GM18507 (cell line): ENCODE data around the gene CTDP1.

ENCODE experiments used
- DNase-seq: peaks from one replicate; pipeline ENCODE4 v3.0.0; 2011; ENCODE audit warnings: low read depth; ENCODE audit not compliant: insufficient read length; ENCODE audit errors: extremely low spot score
- FAIRE-seq: peaks from 2 replicates; lab custom pipeline; 2011; peaks lifted over from hg19 to GRCh38; lab: Jason Lieb, UNC

Gene CTDP1

DNA sequence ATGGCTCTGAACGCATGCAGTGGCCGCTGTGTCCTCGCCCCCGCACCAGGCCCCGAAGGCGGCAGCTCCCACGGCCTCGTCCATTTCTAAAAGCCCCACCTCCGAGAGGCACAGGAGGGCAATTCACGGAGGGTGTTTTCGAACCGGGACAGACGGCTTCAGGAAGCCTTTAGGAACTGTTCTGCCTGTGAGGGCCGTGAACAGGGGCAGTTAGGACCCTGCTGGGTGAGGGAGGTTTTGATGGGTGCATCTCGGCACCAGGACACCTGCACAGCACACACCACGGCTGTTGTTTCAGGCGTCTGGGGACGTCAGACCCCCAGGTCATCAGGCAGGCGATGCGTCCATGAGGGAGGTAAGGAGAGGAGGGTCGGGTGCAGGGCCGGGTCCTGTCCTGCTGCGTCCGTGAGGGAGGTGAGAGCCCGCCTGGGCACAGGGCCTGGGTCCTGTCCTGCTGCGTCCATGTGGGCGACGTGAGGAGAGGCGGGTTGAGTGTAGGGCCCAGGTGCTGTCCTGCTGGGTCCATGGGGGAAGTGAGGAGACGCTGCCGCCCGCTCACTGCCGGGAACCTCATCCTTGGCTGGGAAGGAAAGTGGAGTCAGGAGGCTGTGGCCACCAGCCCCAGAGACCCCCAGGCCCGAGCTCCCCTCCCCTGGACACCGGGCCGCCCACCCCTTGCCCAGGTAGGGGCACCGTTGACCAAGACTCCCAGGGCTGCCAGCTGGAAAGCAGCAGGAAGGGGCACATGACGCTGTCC lies 92.7 kb downstream of the CTDP1 start:
- FAIRE-seq = no peak

DNA sequence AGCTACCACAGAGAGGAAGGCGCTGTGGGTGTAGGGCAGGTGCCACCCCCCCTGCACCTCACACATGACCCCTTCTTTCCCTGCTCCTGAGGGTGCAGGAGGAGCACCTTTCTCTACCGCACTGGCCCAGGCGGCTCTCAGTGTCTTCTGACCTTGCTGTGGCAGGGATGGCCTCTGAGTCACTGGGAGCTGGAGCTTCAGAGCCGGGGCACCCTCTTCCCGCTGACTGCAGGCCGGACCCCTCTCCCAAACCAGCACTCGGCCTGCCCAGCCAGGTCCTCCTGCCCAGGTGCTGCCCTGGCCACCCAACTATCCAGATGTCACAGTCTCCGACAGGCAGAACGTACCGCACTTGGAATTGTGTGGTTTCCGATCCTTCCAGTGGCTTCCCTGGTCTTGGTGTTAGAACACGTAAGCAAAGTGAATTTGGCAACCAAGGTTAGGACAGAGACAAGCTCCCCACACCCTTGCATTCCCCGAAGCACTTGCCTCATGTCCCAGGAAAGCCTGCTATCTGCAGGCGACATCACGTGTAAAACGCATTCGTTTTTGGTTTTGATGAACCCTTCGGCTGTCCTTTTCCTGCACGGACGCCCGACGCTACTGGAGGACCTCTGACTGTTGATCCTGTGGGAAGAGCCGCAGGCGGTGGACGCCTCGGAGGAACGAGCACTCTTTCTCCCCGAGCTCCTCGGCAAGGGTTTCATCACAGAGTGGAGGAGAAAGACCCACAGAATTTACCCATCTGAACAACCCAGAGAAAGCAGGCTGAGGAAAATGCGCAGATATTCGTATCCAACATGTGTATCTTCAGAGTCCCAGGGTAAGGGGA lies 93.5 kb downstream of the CTDP1 start:
- FAIRE-seq (no peak), DNase-seq (no peak)

More for the DNA sequence above, 92.7 kb downstream of the CTDP1 start:
- no peak for DNase-seq

DNA sequence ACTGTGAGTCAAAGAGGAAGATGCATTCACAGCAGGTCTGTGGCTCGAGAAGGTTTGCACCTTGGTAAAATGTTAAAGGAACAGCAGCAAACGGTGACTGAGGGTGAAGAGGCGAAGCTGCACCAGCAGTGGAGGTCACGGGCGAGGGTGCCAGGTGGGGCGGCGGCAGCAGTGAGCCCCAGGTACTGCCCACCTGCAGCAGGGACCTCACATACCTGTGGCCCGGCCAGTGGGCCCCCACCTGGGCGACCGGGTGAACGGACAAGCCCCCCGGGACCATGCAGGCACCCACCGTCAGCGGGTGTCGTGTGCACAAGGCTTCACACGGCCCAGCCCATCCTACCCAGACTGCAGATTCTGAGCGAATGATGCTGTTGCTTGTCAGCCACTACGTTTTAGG lies 94.5 kb downstream of the CTDP1 start:
- DNase-seq (no peak), FAIRE-seq (no peak)

GRCh38 chr18:79775441-79776221 lies 96.0 kb downstream of the CTDP1 start:
- DNase-seq (no peak), FAIRE-seq (no peak)

GRCh38 chr18:79776674-79777073 lies 97.1 kb downstream of the CTDP1 start:
- no peak for DNase-seq
- no peak for FAIRE-seq

DNA sequence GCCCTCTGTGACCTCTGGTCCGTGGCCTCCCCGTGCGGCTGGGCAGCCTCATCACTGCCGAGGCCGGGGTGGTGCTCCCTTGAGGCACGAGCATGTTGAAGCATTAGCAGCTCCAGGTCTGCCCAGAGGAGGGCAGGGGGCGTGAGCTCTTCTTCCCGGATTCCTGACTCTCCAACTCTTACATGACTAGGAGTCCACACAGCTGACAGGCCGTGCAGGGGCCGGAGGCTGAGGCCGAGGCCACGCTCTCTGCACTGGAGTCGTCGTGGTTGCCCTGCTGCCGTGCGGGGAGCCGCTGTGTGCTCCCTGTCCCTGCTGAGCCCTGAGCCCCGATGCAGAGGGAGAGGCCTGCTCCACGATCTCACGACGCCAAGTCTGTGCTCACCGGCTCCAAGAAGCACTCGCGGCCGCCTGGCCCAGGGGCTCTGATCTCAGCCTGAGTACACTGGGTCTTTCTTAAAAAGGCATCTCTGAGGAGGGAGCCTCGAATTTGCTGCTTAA lies 98.7 kb downstream of the CTDP1 start:
- DNase-seq (no peak), FAIRE-seq (no peak)

GRCh38 chr18:79779021-79779699 lies 99.6 kb downstream of the CTDP1 start:
- DNase-seq (no peak), FAIRE-seq (no peak)

- no peak for DNase-seq
These were observed 100.1 kb downstream of the CTDP1 start for GRCh38 chr18:79779700-79780190.

DNA sequence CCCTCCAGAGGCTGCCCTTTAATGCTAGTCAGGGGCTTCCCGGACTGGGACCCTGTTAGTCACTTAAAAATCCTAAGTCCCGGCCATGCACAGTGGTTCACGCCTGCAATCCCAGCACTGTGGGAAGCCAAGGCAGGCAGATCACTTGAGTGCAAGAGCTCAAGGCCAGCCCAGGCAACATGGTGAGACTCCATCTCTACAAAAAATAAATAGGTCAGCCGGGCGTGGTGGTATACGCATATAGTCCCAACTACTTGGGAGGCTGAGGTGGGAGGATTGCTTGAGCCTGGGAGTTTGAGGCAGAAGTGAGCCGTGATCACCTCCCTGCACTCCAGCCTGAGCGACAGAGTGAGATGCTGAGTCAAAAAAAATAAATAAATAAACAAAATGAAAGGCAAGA lies 100.9 kb downstream of the CTDP1 start:
- DNase-seq = no peak
- no peak for FAIRE-seq

More at GRCh38 chr18:79779700-79780190, 100.1 kb downstream of the CTDP1 start:
- no peak for FAIRE-seq

DNA sequence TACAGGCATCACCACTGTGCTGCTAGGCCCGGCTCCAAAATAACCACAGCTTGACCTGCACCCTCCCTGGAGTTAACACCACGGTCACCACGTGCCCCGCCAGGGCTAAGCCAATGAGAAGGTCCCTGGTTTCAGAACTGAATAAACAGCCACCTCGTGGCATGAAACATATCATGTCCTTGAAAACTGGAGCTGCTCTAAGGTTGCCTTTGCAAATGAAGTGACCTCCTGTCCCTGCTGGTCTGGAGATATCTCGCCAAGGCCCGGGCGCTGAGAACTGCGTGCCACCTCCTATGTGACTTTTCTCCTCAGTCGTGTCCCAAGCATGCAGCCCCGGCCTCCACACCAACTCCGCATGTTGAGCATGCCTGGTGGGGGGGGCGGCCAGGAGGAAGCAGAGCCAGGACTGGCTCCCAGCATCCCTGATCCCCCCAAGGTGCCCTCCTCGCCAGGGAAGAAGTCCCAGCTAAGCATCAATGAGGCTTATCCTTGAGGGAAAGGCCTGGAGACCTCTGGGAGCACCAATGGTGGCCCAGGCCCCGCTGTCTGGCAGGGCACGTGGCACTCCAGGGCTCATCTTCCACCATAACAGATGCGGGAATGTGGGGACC lies 101.8 kb downstream of the CTDP1 start:
- DNase-seq (no peak), FAIRE-seq (no peak)

GRCh38 chr18:79782566-79783308 lies 103.1 kb downstream of the CTDP1 start:
- FAIRE-seq (no peak), DNase-seq (no peak)

DNA sequence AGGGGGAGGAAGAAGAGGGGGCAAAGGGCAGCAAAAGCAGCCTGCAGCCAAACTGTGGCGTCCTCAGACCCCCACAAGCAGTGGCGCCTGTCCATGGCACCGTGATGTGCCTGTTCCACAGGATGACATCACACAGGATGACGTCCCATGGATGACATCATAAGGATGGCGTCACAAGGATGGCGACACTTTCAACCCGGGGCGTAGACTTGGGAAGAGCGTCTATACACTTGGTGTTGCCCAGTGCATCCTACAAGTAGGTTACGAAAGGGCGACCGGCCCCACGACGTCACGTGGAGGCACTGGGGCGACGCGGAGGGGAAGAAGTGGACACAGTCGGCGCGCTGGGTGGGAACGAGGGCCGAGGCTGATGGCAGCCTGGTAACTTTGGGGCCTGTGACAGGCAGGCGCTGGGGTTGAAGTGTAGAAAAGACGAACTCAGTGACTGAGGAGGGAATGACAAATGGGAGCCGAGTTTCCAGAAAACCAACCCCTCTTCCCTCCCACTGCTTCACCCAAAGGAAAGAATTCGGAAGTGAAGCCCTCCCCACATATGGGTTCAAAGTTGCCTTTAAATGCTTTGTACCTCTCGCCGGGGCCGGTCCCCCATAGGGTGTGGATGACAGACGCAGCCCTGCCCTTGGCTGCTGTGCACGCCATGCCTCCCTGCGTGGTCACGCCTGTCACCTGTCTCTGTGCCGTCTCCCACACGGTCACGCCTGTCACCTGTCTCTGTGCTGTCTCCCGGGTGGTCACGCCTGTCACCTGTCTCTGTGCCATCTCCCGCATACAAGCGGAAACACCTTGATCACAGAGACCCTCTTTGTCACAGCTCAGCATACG lies 104.7 kb downstream of the CTDP1 start:
- DNase-seq (no peak), FAIRE-seq (no peak)

DNA sequence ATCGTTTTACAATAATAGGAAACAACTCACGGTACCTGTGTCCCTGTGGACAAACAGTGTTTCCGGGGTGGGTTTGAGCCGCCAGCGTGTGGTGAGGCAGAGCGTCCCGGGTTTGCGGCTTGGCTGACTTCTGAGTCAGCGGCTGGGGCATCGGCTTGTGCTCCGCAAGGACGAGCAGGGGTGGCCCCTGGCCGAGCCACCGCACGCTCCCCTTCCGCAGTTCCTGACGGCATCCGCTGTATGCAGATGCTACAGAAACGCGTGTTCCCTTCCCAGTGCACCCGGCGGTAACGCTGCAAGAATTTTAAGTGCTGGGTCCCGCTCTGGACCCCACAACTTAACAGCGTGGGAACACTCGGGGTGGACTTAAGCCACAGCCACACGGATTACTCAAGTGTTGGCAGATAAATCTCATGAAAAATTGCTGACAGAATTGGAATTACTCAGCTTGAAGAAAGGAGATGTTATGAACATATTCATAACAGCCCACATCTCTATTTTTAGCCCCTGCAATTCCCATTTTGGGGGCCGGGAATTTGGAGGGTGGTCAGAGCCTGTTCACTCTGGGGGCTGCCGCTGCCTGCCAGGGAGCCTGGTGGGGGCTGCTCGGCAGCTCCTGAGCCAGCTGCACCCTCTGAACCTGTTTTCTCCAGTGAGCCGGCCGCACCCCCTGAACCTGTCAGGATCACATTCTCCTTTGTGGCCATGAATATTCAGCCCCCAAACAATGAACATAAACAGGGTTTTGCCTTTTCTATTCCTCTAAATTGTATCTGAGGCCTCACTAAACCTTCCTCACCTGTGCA lies 105.6 kb downstream of the CTDP1 start:
- FAIRE-seq = no peak
- no peak for DNase-seq

DNA sequence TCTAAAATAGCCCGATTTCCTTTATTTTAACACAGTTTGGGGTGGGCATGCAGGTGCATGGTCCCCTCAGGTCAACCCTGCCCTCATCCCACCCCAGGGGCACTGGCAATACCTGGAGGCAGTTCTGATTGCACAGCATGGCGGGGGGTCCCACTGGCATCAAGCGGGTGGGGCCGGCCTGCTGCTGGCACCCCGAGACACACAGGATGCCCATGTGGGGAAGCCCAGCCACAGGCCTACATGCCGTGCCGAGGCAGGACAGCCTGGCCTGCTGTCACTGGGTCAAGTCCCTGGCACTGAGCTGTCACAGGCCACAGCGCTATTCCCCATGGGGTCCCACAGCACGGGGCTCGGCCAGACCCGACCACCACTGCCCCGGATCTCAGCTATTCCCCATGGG lies 106.2 kb downstream of the CTDP1 start:
- DNase-seq (no peak), FAIRE-seq (no peak)

- no peak for DNase-seq
- no peak for FAIRE-seq
These were observed 106.7 kb downstream of the CTDP1 start for GRCh38 chr18:79786304-79786703.

DNA sequence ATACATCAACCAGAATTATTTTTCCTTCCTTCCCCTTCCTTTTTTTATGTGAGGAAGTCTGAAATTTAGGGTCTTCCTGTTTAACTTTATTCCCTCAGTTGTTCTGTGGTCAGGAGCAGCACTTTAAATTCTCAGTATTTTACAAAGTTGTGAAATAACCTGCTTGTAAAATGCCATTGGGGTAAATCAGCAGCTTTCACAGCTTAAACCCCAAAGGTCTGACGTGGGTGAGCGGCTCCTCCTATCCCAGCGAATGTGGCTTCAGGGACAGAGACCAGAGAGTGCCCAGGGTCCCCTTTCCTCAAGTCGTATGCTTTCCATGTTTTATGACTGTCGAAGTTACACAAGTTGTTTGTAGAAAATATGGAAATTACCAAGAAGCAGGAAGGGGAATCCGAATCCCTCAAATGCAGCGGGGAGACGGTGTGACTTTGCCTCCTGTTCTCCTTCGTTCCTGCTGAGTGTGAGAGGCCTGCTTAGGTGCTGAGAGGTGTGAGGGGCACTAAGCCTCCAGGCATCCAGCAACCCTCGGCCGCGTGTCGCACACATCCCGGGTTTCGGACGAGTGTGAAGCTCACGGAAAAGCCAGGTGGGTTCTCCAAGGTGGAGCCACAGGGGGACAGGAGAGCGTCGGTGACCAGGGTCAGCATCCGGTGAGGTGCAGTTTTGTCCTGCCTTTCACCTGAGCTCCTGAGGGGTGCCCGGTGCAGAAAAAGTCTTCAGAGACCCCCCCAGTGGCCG lies 107.4 kb downstream of the CTDP1 start:
- DNase-seq = no peak
- FAIRE-seq = no peak
